HepG2 (cell line): ENCODE data around the gene ATP5F1E. TPM values are rescaled to one million over a fixed set of nuclear protein-coding genes. Genes with fewer than 3 reads are reported as not detected.

Source experiments
- ATAC-seq: fragments of 200-7000 bp; cut with Tn5 transposase; 3 replicates; pipeline ENCODE4 v1.9.1; 2020; ENCODE audit warnings: mild to moderate bottlenecking, moderate library complexity
- BruUV-seq: library from RNA; stranded (reverse); fragments of 400-500 nt; replicated peaks from 2 replicates; lab custom pipeline; 2021; lab: Mats Ljungman, UMichigan
- CTCF ChIA-PET: fragments of 300-600 bp; formaldehyde crosslinking; extraction: SDS; loops from one replicate; lab custom pipeline; 2021; ENCODE audit warnings: low total read pairs, inconsistent platforms, low intra/inter-chr PET ratio; lab: Yijun Ruan, JAX
- POLR2A ChIA-PET: fragments of 350-600 bp; sonication (Branson Sonifier 250); formaldehyde crosslinking; loops from one replicate; lab custom pipeline; 2020; ENCODE audit warnings: antibody characterized with exemption, inconsistent platforms; lab: Yijun Ruan, JAX
- DNase-seq: peaks from one replicate; pipeline ENCODE4 v3.0.0-alpha.2; 2015; ENCODE audit warnings: low spot score
- FAIRE-seq: peaks from 3 replicates; lab custom pipeline; 2011; peaks lifted over from hg19 to GRCh38; lab: Jason Lieb, UNC
- H2AFZ ChIP-seq: one replicate; pipeline ENCODE4 v1.6.1; 2011; ENCODE audit warnings: low read length, inconsistent platforms
- H3K27ac ChIP-seq: fragments of 300-600 bp; 3 replicates; pipeline ENCODE4 v1.8.0; 2011; ENCODE audit warnings: mixed run types, mild to moderate bottlenecking, mixed read lengths, low read length, inconsistent platforms; ENCODE audit not compliant: insufficient read depth; ENCODE audit errors: extremely low read length
- H3K27me3 ChIP-seq, 2 experiments: fragments of 200-600 bp in 1 of 2; 2 replicates in 1 of 2; 3 replicates in 1 of 2; pipeline versions ENCODE4 v1.6.0 to v1.8.0; 2011; ENCODE audit warnings: low read length in 2 of 2, mild to moderate bottlenecking in 2 of 2, moderate library complexity in 2 of 2, inconsistent platforms in 1 of 2; ENCODE audit not compliant: insufficient read depth in 2 of 2, control insufficient read depth in 1 of 2
- H3K36me3 ChIP-seq, 2 experiments: fragments of 200-600 bp in 1 of 2; replicated peaks in 1 of 2; 2 replicates in 1 of 2; 3 replicates in 1 of 2; pipeline versions ENCODE4 v1.5.1 to v1.8.0; 2011; ENCODE audit warnings: low read length in 2 of 2, inconsistent platforms in 1 of 2; ENCODE audit not compliant: insufficient read depth in 2 of 2, control insufficient read depth in 1 of 2
- H3K4me1 ChIP-seq: 2 replicates; pipeline ENCODE4 v1.5.1; 2012; ENCODE audit warnings: low read length, inconsistent platforms; ENCODE audit not compliant: insufficient read depth
- H3K4me2 ChIP-seq: 2 replicates; pipeline ENCODE4 v1.6.0; 2011; ENCODE audit warnings: low read depth, low read length, inconsistent platforms
- H3K4me3 ChIP-seq, 3 experiments: fragments of 200-600 bp in 1 of 3; sonication (generic), shearing (Covaris generic) in 1 of 3; replicated peaks in 1 of 3; 2 replicates each; pipeline ENCODE4 v1.5.1; 2011 to 2016; ENCODE audit warnings: low read length in 3 of 3, inconsistent platforms in 2 of 3, low read depth in 2 of 3, mild to moderate bottlenecking in 2 of 3, control low read depth in 1 of 3, mixed read lengths in 1 of 3; ENCODE audit not compliant: insufficient read depth in 1 of 3
- H3K79me2 ChIP-seq: one replicate; pipeline ENCODE4 v1.6.1; 2011; ENCODE audit warnings: low read length, inconsistent platforms; ENCODE audit not compliant: insufficient read depth
- H3K9ac ChIP-seq: 2 replicates; pipeline ENCODE4 v1.6.0; 2011; ENCODE audit warnings: mild to moderate bottlenecking, low read depth, low read length, inconsistent platforms; ENCODE audit not compliant: insufficient read depth
- H3K9me3 ChIP-seq: 2 replicates; pipeline ENCODE4 v1.5.1; 2012; ENCODE audit warnings: mild to moderate bottlenecking, low read length
- H4K20me1 ChIP-seq: 2 replicates; pipeline ENCODE4 v1.6.0; 2011; ENCODE audit warnings: inconsistent platforms, mild to moderate bottlenecking, low read length, moderate library complexity; ENCODE audit not compliant: insufficient read depth
- HMGXB4 ChIP-seq, 2 experiments: sonication (generic) in 1 of 2; formaldehyde crosslinking in 1 of 2; IDR thresholded peaks; 2 replicates each; pipeline versions ENCODE4 v1.4.0 to v1.6.1; 2018 to 2020; ENCODE audit warnings: missing genetic modification reagents in 2 of 2, borderline replicate concordance in 1 of 2, low read depth in 1 of 2, mild to moderate bottlenecking in 1 of 2, missing biosample characterization in 1 of 2
- IKZF1 ChIP-seq: fragments of 450-650 bp; IDR thresholded peaks from 2 replicates; pipeline ENCODE4 v1.7.1; 2016
- KDM3A ChIP-seq: IDR thresholded peaks from 2 replicates; pipeline ENCODE4 v1.6.1; 2018; ENCODE audit warnings: low read depth, missing compliant biosample characterization
- KLF12 ChIP-seq: sonication (generic); formaldehyde crosslinking; IDR thresholded peaks from 2 replicates; pipeline ENCODE4 v1.4.0; 2020; ENCODE audit warnings: missing genetic modification reagents, borderline replicate concordance
- MXD1 ChIP-seq: sonication (generic); formaldehyde crosslinking; IDR thresholded peaks from 2 replicates; pipeline ENCODE4 v1.4.0; 2020; ENCODE audit warnings: mild to moderate bottlenecking, missing genetic modification reagents
- NRL ChIP-seq: sonication (generic); formaldehyde crosslinking; IDR thresholded peaks from 2 replicates; pipeline ENCODE4 v1.5.0; 2020; ENCODE audit warnings: missing genetic modification reagents, mild to moderate bottlenecking, moderate library complexity, borderline replicate concordance
- RFX5 ChIP-seq: IDR thresholded peaks from 2 replicates; pipeline ENCODE4 v1.6.1; 2011; ENCODE audit warnings: low read depth, low read length, improper control_type of control experiment
- RXRB ChIP-seq: IDR thresholded peaks from 2 replicates; pipeline ENCODE4 v1.6.1; 2016; ENCODE audit warnings: borderline replicate concordance, missing genetic modification reagents, missing compliant biosample characterization
- SATB2 ChIP-seq: sonication (generic); formaldehyde crosslinking; IDR thresholded peaks from 2 replicates; pipeline ENCODE4 v1.5.0; 2020; ENCODE audit warnings: missing genetic modification reagents
- TFDP1 ChIP-seq: IDR thresholded peaks from 2 replicates; pipeline ENCODE4 v1.6.1; 2016; ENCODE audit warnings: missing compliant biosample characterization, missing genetic modification reagents, borderline replicate concordance
- ZNF24 ChIP-seq: fragments of 450-650 bp; IDR thresholded peaks from 2 replicates; pipeline ENCODE4 v1.6.1; 2017; ENCODE audit warnings: antibody characterized with exemption, mild to moderate bottlenecking
- ZNF281 ChIP-seq: sonication (generic); formaldehyde crosslinking; IDR thresholded peaks from 2 replicates; pipeline ENCODE4 v1.4.0; 2020; ENCODE audit warnings: missing genetic modification reagents, borderline replicate concordance
- ZNF30 ChIP-seq: sonication (generic); formaldehyde crosslinking; IDR thresholded peaks from 2 replicates; pipeline ENCODE4 v1.5.0; 2020; ENCODE audit warnings: mild to moderate bottlenecking, missing genetic modification reagents
- ZZZ3 ChIP-seq: sonication (generic); formaldehyde crosslinking; IDR thresholded peaks from 2 replicates; pipeline ENCODE4 v1.4.0; 2020; ENCODE audit warnings: missing genetic modification reagents, mild to moderate bottlenecking, borderline replicate concordance
- WGBS: methylation state at CpG from one replicate; pipeline ENCODE4 v1.1.6; 2017; ENCODE audit warnings: low lambda C conversion rate; 5-methylcytosine and 5-hydroxymethylcytosine counted together
- in situ Hi-C: cut with HindIII; loops from 2 replicates; pipeline ENCODE4 v1.10.0; 2017; ENCODE audit warnings: low pct_unique_long_range_greater_than_20kb; ENCODE audit not compliant: extremely low pct_ligation_motif_present
- intact Hi-C: fragments of 100-400 bp; cut with micrococcal nuclease; formaldehyde crosslinking; loops from one replicate; pipeline ENCODE4 v1.10.0; 2022; ENCODE audit not compliant: unreplicated experiment
- polyA plus RNA-seq, 8 experiments: library from polyadenylated mRNA; depleted of rRNA in 3 of 8; stranded (reverse) in 7 of 8; unstranded in 1 of 8; fragments of >200 nt; fragmentation: Illumina TruSeq in 4 of 8; extraction: Trizol in 4 of 8; gene quantifications; 2 replicates each; pipeline versions ENCODE4 v1.2.1 to v1.2.3, GENCODE V29; 2011 to 2016; ENCODE audit warnings: low read depth in 4 of 8, missing spikeins in 1 of 8, mixed read lengths in 1 of 8; ENCODE audit not compliant: insufficient read depth in 1 of 8
- total RNA-seq, 5 experiments: library from RNA; depleted of rRNA; stranded (reverse); fragments of >200 nt; fragmentation: Illumina TruSeq; extraction: Trizol; gene quantifications; 2 replicates each; pipeline ENCODE4 v1.2.3, GENCODE V29; 2016; ENCODE audit warnings: low read depth in 1 of 5

Gene ATP5F1E
- total and polyA plus RNA-seq, 2 of the 13 experiments (the other 11 are each of a cell fraction or from before 2014, with no cell fraction given) = 121 to 134 TPM

GRCh38 chr20:59042796-59043631 is 10.9 kb upstream of the ATP5F1E start (continued):
- 0 out of 4 replicates have a peak, but pooled peaks of 1 of the 2 experiments have one; percentile 21 for TF ChIP-seq HMGXB4 (CRISPR knock-in tag; IDR thresholded peaks at IDR 0.05; ENCODE audit: borderline replicate concordance in 1 of 2, low read depth in 1 of 2)
- TF ChIP-seq ZNF24 = no peak
- 0 out of 2 replicates have a peak, but pooled peaks have one; percentile 32 for TF ChIP-seq RXRB (CRISPR knock-in tag)
- TF ChIP-seq ZZZ3 (CRISPR knock-in tag) = 0 out of 2 replicates have a peak, but pooled peaks have one; percentile 13
- no peak for TF ChIP-seq ZNF30
- TF ChIP-seq KLF12 (CRISPR knock-in tag) = no peak

- H4K20me1 ChIP-seq = no peaks in the 10 kb centered on the region
- peak within 1 kb of the TSS; percentile 46 for H3K27ac ChIP-seq
- H3K36me3 ChIP-seq = no peaks in the 10 kb centered on the region
- ChIA-PET POLR2A (interaction anchor here (1.4 to 3.0 kb wide), 2 partner anchors 10 to 153 kb away, joined by 4 to 21 read pairs; partner anchors contain the start of gene ATP5F1E), CTCF (no interaction called here)
- H3K79me2 ChIP-seq = peaks cover 25% of the 10 kb centered on the region
- peaks cover 18% of the 10 kb centered on the region for H3K4me1 ChIP-seq
- no TSS peak for BruUV-seq
- peak within 1 kb of the TSS; percentile 56 for H3K4me2 ChIP-seq
- FAIRE-seq (peak; percentile 71), DNase-seq (peak; percentile 30), ATAC-seq (peak; percentile 76)
- 43% methylated on average over 39 of the region's 50 CpGs for WGBS
- H2AFZ ChIP-seq = no peak within 1 kb of the TSS
- intact Hi-C loops (no loop called here), in situ Hi-C loops (no loop called here)
- H3K27me3 ChIP-seq = peaks cover 2 to 3% of the 10 kb centered on the region in 2 experiments; a peak in 2 of 5 replicates
- H3K4me3 ChIP-seq = peak within 1 kb of the TSS; percentile 20 to 67 (median 61); a peak in 5 of 6 replicates
- H3K9ac ChIP-seq = peak within 1 kb of the TSS; percentile 60
- H3K9me3 ChIP-seq = no peaks in the 10 kb centered on the region
- TF ChIP-seq TFDP1 (CRISPR knock-in tag) = no peak; the same call in 1 of the 2 replicates
- TF ChIP-seq RFX5 = no peak
- TF ChIP-seq IKZF1 = no peak
- TF ChIP-seq KDM3A (CRISPR knock-in tag) = no peak
- TF ChIP-seq ZNF281 (CRISPR knock-in tag) = no peak
- TF ChIP-seq SATB2 (CRISPR knock-in tag) = no peak
- TF ChIP-seq NRL (CRISPR knock-in tag) = peak; percentile 93; the same call in 1 of the 2 replicates
- TF ChIP-seq MXD1 (CRISPR knock-in tag) = peak; percentile 51
Measured at GRCh38 chr20:59042151-59042795, 10.1 kb upstream of the ATP5F1E start, which contains the start of gene PRELID3B. PRELID3B (minus strand) TSS chr20:59042786; CDS start chr20:59042730, 56 bp downstream.
